Effector memory CD8-positive, alpha-beta T cell (primary cell): Measurements from ENCODE around the gene EFNA4.
A peak's percentile ranks its signal among the peaks of the same experiment; 100 is the strongest.

Source experiments
- ATAC-seq: fragments of 150-1000 bp; cut with Tn5 transposase; replicated peaks from 2 replicates; pipeline ENCODE4 v1.10.0; 2021; ENCODE audit warnings: mild to moderate bottlenecking, moderate library complexity
- DNase-seq, 3 experiments: peaks; one replicate each; pipeline ENCODE4 v3.0.0; 2021
- H3K27ac Mint-ChIP-seq, 2 donors: one replicate each; pipeline ENCODE4 v1.8.0; 2022; ENCODE audit warnings: mild to moderate bottlenecking in 2 of 2, mixed read lengths in 2 of 2, moderate library complexity in 2 of 2
- H3K27me3 Mint-ChIP-seq, 2 donors: one replicate each; pipeline ENCODE4 v1.8.0; 2022; ENCODE audit warnings: mixed read lengths in 2 of 2
- H3K36me3 Mint-ChIP-seq: one replicate; pipeline ENCODE4 v1.8.0; 2022; ENCODE audit warnings: mild to moderate bottlenecking, moderate library complexity, mixed read lengths; ENCODE audit not compliant: insufficient read depth
- H3K4me1 Mint-ChIP-seq, 2 donors: one replicate each; pipeline ENCODE4 v1.8.0; 2022; ENCODE audit warnings: low read depth in 2 of 2, mixed read lengths in 2 of 2
- H3K4me3 Mint-ChIP-seq, 2 donors: one replicate each; pipeline ENCODE4 v1.8.0; 2022; ENCODE audit warnings: mild to moderate bottlenecking in 2 of 2, mixed read lengths in 2 of 2, moderate library complexity in 2 of 2
- H3K9me3 Mint-ChIP-seq, 2 donors: one replicate each; pipeline ENCODE4 v1.8.0; 2022; ENCODE audit warnings: mixed read lengths in 2 of 2

The EFNA4 gene

GRCh38 chr1:155077758-155078445 is 14.4 kb downstream of the EFNA4 start:
- peak overlapping the region; percentile 81 to 88 for H3K4me3 Mint-ChIP-seq
- peaks cover 23 to 29% of the 10 kb centered on the region in 2 donors for H3K4me1 Mint-ChIP-seq
- peaks cover 4% of the 10 kb centered on the region for H3K36me3 Mint-ChIP-seq
- H3K27ac Mint-ChIP-seq, result no peak overlapping the region
- ATAC-seq, result no peak
- H3K27me3 Mint-ChIP-seq, result peaks cover 28 to 31% of the 10 kb centered on the region in 2 donors
- H3K9me3 Mint-ChIP-seq, result no peaks in the 10 kb centered on the region
- DNase-seq, result no peak

GRCh38 chr1:155078469-155079209 is 15.1 kb downstream of the EFNA4 start, which contains the start of gene EFNA3:
Gene EFNA3 (plus strand): TSS chr1:155078837. CDS start chr1:155078942, 105 bp downstream.
- peaks cover 23 to 29% of the 10 kb centered on the region in 2 donors for H3K4me1 Mint-ChIP-seq
- ATAC-seq, result peak; percentile 47
- no peaks in the 10 kb centered on the region for H3K9me3 Mint-ChIP-seq
- DNase-seq, result peak in 2 of 3 experiments; percentile 41 to 42
- H3K27me3 Mint-ChIP-seq, result peaks cover 31 to 38% of the 10 kb centered on the region in 2 donors
- H3K4me3 Mint-ChIP-seq, result peak within 1 kb of the TSS; percentile 81 to 88
- peak within 1 kb of the TSS; percentile 14 to 39 for H3K27ac Mint-ChIP-seq
- H3K36me3 Mint-ChIP-seq, result peaks cover 4% of the 10 kb centered on the region

GRCh38 chr1:155079210-155079486 is 15.6 kb downstream of the EFNA4 start:
- peaks cover 36 to 43% of the 10 kb centered on the region in 2 donors for H3K27me3 Mint-ChIP-seq
- peaks cover 23 to 30% of the 10 kb centered on the region in 2 donors for H3K4me1 Mint-ChIP-seq
- peaks cover 4% of the 10 kb centered on the region for H3K36me3 Mint-ChIP-seq
- peak overlapping the region; percentile 14 to 39 for H3K27ac Mint-ChIP-seq
- DNase-seq, result no peak
- no peaks in the 10 kb centered on the region for H3K9me3 Mint-ChIP-seq
- peak; percentile 7 for ATAC-seq
- peak overlapping the region; percentile 81 to 88 for H3K4me3 Mint-ChIP-seq

GRCh38 chr1:155079487-155080311 is 16.2 kb downstream of the EFNA4 start:
- ATAC-seq (peak; percentile 23), DNase-seq (no peak)
- Mint-ChIP-seq H3K9me3 (no peaks in the 10 kb centered on the region), H3K36me3 (peaks cover 8% of the 10 kb centered on the region), H3K27me3 (peaks cover 40 to 49% of the 10 kb centered on the region in 2 donors), H3K4me3 (peak overlapping the region; percentile 81 to 88), H3K27ac (peak overlapping the region; percentile 14 to 39), H3K4me1 (peaks cover 29 to 36% of the 10 kb centered on the region in 2 donors)

GRCh38 chr1:155080312-155081228 is 17.0 kb downstream of the EFNA4 start:
- ATAC-seq (no peak), DNase-seq (no peak)
- H3K4me3 Mint-ChIP-seq, result peak overlapping the region; percentile 81 to 88
- H3K9me3 Mint-ChIP-seq, result no peaks in the 10 kb centered on the region
- peaks cover 36 to 42% of the 10 kb centered on the region in 2 donors for H3K4me1 Mint-ChIP-seq
- no peak overlapping the region for H3K27ac Mint-ChIP-seq
- H3K27me3 Mint-ChIP-seq, result peaks cover 40 to 49% of the 10 kb centered on the region in 2 donors
- peaks cover 17% of the 10 kb centered on the region for H3K36me3 Mint-ChIP-seq

- Mint-ChIP-seq H3K9me3 (no peaks in the 10 kb centered on the region), H3K36me3 (peaks cover 24% of the 10 kb centered on the region), H3K27ac (peak overlapping the region in 1 of 2 donors; percentile 3), H3K27me3 (peaks cover 40 to 49% of the 10 kb centered on the region in 2 donors), H3K4me1 (peaks cover 41 to 45% of the 10 kb centered on the region in 2 donors), H3K4me3 (peak overlapping the region; percentile 81 to 88)
- ATAC-seq, result no peak
- DNase-seq, result no peak
Observed at GRCh38 chr1:155081472-155082300, 18.1 kb downstream of the EFNA4 start.

GRCh38 chr1:155082301-155083051 is 18.9 kb downstream of the EFNA4 start:
- H3K36me3 Mint-ChIP-seq, result peaks cover 24% of the 10 kb centered on the region
- DNase-seq (no peak), ATAC-seq (no peak)
- no peaks in the 10 kb centered on the region for H3K9me3 Mint-ChIP-seq
- H3K27me3 Mint-ChIP-seq, result peaks cover 40 to 49% of the 10 kb centered on the region in 2 donors
- no peak overlapping the region for H3K27ac Mint-ChIP-seq
- H3K4me3 Mint-ChIP-seq, result peak overlapping the region; percentile 64 to 65
- peaks cover 41 to 45% of the 10 kb centered on the region in 2 donors for H3K4me1 Mint-ChIP-seq

GRCh38 chr1:155083052-155083541 is 19.6 kb downstream of the EFNA4 start:
- Mint-ChIP-seq H3K27ac (no peak overlapping the region), H3K9me3 (no peaks in the 10 kb centered on the region), H3K27me3 (peaks cover 40 to 49% of the 10 kb centered on the region in 2 donors), H3K36me3 (peaks cover 24% of the 10 kb centered on the region), H3K4me1 (peaks cover 41 to 45% of the 10 kb centered on the region in 2 donors), H3K4me3 (no peak overlapping the region)
- DNase-seq, result no peak
- no peak for ATAC-seq

GRCh38 chr1:155083865-155084721 is 20.6 kb downstream of the EFNA4 start:
- no peak for DNase-seq
- peak overlapping the region; percentile 91 to 94 for H3K27ac Mint-ChIP-seq
- H3K9me3 Mint-ChIP-seq, result no peaks in the 10 kb centered on the region
- H3K4me3 Mint-ChIP-seq, result peak overlapping the region; percentile 89 to 92
- peaks cover 40 to 47% of the 10 kb centered on the region in 2 donors for H3K27me3 Mint-ChIP-seq
- no peak for ATAC-seq
- peaks cover 40 to 42% of the 10 kb centered on the region in 2 donors for H3K4me1 Mint-ChIP-seq
- H3K36me3 Mint-ChIP-seq, result peaks cover 24% of the 10 kb centered on the region

- Mint-ChIP-seq H3K4me1 (peaks cover 32 to 35% of the 10 kb centered on the region in 2 donors), H3K4me3 (peak overlapping the region; percentile 89 to 92), H3K36me3 (peaks cover 20% of the 10 kb centered on the region), H3K9me3 (no peaks in the 10 kb centered on the region), H3K27ac (peak overlapping the region; percentile 91 to 94), H3K27me3 (peaks cover 32 to 39% of the 10 kb centered on the region in 2 donors)
- peak; percentile 78 for ATAC-seq
- peak; percentile 89 to 93 (median 90) for DNase-seq
Observed at GRCh38 chr1:155084722-155085503, 21.4 kb downstream of the EFNA4 start.
